NCI-H1417 (cell line): ENCODE results near the gene CNTLN.
"Not testable (repeated sequence)": the region's sequence is repeated elsewhere in the genome, so short reads cannot be mapped to it uniquely, and the experiment has no call there.

Experiments used
- DNase-seq, 3 experiments: peaks; one replicate each; lab custom pipeline; 2025; lab: John Stamatoyannopoulos, UW

The CNTLN gene

DNA sequence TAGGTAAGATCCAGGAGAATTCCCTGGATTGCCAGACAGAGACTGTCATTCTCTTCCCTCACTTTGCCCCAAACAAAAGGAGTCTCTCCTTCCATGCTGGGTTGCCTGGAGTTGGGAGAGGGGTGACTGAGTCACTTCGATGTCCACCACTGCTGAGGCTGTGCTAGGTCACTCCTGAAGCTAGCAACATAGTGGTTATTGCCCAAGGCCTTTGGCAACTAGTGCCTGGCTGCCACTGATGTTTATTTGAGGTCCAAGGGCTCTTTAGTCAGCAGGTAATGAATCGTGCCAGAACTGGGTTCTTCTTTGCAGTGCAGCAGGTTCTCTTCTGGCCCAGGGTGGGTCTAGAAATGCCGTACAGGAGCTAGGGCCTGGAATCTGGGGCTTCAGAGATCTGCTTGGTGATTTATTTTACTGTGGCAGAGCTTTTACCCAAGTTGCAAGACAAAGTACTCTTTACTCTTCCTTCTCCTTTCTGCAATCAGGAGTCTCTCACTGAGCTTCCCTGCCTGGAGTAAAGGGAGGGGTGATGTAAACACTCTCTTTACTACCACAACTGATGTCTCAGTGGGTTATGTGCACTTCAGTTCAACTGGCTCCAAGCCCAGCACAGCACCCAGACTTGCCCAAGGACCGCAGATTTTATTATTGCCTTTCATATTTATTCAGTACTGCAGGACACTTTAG, 288.3 kb downstream of the CNTLN start:
- no peak for DNase-seq

DNA sequence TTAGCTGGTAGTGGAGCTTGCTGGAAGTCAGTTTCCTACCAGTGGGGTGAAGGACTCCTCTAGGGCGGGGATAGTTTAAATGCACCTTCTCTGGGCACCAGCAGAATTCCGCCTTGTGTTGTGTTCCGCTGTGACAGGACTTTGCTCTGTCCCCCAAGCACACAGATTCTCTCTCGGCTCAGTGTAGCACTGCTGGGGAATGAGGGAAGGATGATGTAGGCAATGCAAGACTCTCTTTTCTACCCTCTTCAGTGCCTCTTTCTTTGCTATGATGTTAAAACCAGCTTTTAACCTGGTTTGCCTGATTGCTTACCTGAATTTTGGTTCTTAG, 288.8 kb downstream of the CNTLN start:
- DNase-seq: no peak

DNA sequence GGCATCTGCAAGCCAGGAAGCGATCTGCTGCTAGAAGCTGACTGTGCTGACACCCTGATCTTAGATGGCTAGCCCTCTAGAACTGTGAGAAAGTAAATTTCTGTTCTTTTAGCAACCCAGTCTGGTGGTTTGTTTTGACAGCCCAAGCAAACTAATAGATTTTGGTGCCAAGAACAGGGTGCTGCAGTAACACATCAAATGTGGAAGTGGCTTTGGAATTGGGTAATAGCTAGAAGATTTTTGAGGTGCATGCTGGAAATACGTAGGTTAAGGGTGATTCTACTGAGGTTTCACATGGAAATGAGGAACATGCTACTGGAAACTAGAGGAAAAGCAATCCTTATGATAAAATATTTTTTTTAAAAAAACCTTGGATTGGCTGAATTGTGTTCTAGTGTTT, 290.5 kb downstream of the CNTLN start:
- no peak for DNase-seq

DNA sequence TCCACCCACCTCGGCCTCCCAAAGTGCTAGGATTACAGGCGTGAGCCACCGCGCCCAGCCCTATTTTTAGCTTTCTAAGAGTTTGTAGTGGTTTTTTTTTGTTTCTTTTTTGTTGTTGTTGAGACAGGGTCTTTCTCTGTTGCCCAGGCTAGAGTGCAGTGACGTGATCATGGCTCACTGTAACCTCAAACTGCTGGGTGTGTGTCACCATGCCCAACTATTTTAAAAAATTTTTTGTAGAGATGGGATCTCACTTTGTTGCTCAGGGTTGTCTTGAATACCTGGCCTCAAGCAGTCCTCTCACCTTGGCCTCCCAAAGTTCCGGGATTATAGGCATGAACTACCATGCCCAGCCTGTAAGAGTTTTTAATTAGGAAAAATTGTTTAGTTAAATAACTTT, 298.7 kb downstream of the CNTLN start:
- no peak for DNase-seq

DNA sequence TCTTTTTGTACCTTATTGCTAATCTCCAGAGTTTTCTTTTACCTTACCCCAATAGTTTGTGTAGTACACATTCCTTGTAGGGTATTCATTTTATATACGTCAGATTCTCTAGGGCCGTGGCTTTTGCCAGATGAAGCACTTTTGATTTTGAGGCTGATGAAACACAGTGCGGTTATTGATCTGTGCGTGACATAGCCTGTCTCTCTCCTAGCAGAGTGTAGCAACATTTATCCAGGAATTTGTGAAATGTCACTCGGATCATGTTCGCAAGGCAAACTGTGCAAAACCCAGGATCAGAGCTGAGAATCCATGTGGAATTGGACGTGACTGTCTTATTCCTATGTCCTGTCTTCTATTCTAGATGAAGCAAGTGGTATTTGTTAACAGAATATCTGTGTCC, 302.0 kb downstream of the CNTLN start:
- no peak for DNase-seq

DNA sequence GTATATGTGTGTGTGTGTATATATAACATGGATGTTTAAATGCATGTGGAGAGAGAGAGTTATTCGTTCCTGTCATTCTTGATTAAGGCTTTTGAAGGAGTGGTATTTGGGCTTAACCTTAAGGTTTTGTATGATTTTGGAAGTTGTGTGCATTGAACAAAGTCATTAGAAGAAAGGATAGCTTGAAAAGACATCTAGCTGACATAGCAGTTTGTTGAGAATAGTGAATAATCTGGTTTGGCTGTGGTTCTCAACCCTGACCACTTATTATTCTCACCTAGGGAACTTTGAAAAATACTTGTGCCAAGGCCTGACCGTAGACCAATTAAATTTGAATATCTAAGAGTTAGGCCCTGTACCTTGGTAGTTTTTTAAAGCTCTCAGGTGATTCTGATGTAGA, 303.0 kb downstream of the CNTLN start:
- no peak for DNase-seq

DNA sequence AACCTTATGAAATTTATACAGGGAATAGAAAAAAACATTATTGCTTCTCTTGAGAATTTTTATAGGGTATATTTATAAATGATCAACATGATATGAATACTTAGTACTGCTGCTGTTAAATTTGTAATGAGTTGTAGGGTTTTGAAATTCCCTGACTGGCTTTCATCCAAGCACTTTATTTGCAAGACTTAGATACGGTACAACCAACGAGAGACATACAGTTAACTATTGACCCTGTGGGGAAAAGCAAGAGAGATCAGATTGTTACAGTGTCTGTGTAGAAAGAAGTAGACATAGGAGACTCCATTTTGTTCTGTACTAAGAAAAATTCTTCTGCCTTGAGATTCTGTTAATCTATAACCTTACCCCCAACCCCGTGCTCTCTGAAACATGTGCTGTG, 310.3 kb downstream of the CNTLN start:
- not testable (repeated sequence) for DNase-seq

DNA sequence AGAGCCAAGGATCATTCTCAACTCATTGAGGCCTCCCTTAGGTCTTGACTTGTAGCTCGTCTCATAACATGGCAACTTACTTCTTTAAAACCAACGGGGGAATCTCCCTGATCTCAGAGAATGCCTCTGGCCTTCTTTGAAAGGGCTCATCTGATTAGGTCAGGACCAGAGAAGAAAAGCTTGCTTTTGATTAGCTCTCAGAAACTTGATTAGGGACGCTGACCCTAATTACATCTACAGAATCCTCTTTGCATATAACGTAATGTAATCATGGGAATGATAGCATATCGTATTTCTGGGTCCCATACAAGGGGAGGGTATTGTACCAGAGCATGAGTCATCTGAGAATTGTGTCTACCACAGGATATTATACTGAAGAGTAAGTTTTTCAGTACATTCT, 318.9 kb downstream of the CNTLN start:
- no peak for DNase-seq

DNA sequence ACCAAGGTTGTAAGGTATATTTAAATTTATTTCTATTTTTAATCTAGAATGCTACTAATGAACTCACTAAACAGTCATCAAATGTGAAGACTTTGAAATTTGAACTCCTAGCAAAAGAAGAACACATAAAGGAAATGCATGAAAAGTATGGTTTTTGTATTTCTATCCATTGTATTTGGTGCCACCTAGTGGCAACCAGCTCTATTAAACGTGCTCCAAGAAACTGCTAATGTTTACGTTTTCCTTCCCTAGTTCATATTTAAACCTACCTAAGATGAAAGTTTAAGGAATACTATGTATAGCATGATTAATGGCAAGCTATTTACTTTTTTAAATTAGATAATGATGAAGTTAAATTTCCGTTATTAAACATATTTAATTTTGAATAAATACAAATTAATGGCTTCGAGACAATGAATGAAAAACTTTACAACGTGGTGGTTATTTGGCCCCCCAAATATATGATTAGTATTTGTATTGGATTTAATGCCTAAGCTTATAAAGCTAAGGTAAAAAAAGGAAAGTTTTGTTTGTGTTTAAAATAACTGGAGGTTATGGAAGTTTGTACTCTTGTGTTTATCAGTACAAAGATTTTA, 328.1 kb downstream of the CNTLN start:
- DNase-seq: peak; percentile 11 to 70 (median 57)

DNA sequence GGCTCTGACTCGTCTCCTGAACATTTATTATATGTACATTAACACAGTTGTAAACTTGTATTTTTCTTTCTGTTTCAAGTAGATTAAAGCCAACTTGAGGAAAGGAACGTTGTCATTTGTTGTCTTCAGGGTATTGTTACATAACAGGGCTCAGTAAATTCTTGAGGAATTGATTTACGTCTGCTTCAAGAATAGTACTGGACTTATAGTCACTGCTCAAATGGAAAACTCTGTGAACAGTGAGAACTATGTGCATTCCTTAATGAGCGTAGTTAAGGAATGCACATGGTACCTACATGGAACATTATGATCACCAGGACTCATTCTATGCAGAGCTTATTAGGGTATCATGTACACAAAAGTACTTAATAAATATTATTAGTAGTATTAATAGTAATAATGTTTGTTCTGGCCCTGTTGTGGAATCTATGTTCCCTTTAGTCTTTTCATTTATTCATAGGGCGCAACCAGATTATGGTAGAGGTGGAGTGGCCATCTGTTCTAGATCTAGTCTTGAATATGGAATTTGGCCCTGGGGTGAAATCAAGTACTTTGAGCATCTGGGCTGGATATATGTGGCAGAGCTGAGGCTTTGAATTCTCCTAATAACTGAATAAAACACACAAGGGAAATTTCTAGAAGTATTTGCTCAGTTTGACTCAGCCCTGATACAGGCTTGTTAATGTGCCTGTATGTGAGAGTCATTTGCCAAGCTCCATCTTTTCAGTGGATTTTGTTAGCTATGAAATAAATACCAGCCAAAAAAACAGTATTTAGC, 335.4 kb downstream of the CNTLN start:
- no peak for DNase-seq

DNA sequence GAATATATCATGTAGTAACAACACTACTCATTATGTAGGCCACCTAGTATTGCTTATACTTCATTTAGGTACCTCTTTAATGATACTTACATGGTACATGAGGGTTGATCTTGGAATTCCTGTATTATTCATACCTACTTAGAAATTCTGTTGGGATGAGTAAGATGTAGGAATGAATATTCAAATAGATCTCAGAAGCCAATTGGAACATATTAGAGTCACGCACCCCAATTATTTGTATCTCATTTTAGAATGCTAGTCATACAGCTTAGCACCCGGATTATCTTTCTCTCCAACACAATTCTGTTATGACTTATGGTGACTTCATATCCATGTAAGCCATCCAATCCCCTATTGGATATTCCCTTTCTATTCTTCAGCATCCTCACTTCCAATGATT, 337.3 kb downstream of the CNTLN start:
- DNase-seq: no peak

DNA sequence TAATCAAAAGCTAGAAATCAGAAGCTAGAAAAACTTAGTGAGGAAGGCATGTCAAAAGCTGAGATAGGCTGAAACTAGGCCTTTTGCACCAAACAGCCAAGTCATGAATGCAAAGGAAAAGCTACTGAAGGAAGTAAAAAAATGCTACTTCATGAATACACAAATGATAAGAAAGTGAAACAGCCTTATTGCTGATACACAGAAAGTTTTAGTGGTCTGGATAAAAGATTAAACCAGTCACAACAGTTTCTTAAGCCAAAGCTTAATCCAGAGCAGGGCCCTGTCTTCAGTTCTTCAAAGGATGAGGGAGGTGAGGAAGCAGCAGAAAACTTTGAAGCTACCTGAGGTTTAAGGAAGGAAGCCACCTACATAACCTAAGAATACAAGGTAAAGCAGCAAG, 341.6 kb downstream of the CNTLN start:
- DNase-seq: no peak

DNA sequence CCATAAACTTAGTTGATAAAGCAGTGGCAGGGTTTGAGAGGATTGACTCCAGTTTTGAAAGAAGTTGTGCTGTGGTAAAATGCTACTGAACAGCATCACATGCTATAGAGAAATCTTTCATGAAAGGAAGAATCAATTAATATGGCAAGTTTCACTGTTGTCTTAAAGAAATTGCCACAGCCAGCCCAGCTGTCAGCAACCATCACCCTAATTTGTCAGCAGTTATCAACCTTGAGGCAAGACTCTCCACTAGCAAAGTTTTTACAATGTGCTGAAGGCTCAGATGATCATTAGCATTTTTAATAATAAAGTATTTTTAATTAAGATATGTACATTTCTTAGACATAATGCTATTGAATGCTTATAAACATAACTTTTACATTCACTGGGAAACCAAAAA, 343.0 kb downstream of the CNTLN start:
- DNase-seq: no peak

DNA sequence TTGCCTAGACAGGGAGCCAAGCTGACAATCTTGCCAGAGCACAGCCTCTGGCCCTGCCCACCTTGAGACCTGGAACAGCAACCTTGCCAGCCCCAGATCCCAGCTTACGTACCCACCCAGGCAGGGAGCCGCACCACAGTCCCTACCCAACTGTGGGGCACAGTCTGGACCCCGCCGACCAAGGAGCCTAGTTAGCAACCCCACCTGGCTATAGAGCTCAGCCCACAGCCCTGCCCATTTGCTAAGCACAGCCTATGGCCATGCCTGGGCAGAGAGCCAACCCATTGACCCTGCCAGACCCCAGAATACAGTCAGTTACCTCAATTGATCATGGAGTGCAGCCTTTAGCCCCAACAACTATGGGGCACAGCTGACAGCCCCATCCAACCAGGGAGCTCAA, 346.1 kb downstream of the CNTLN start:
- no peak for DNase-seq

DNA sequence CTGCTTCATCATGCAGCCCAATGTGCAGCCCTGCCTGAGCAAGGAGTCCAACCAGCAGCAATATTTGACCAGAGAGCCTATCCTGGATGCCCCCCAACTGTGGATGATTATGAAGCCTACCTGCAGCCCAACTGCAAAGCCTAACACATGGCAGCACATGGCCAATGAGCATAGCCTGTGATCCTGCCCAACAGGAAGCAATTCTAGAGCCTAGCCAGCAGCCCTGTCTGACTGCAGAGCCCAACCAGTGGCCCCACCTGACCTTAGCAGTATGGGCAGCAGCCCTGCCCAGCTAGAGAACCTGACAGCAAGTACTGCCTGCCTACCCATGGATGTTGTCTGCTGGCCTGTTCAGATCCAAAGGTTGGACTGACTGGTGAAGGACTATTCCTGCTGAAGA, 346.7 kb downstream of the CNTLN start:
- DNase-seq: no peak

DNA sequence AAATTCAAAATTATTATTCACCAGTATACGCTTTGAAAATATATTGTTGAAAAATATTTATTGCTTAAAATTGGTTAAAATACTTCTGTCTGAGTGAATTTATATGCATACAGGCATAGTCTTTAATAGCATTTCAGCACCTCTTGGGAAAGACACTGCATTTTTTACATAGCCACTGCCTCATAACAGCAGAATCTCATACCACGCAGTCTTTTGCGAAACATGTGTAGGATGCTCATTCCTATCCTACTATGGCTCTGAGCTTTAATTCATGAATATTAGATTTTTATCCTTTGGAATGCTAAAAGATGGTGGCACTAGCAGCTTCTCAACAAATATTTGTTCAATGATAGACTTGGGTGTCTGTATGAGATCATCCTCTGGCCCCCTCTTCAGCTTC, 350.1 kb downstream of the CNTLN start:
- no peak for DNase-seq

DNA sequence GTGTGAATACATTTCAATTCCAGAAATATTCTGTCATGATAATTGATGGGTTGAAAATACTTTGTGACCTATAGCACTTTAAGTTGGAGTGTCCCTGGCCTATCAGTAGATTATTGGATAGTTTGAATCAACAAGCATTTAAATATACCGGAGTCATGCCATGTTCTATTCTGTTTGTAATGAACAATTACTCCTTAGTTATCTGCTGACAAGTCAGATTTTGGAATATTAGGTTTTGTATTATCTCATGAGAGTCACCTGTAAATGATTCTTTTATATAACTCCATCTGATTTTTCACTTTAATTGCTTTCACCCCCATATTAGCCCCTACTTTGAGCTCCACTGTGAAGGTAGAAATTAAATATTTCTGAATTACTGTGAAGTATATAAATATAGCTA, 351.6 kb downstream of the CNTLN start:
- DNase-seq: no peak

DNA sequence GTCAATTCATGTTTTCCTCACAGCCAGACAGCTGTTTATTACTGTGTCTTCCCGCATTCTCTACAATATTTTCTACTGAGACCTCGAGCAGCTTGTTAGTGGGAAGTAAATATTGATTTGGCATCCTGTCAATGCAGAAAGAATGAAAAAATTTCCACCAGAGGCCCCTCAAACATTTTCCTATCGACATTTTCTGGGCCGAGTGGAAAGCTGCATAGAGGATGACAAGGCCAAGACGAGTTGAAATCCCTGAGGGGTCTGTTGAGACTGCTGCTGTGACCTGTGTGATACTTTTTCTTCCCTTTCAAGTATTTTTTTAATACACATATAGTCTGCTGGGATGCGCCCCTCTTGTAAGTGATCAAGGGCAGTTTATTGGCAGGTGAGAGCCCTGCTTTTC, 352.6 kb downstream of the CNTLN start:
- peak in 1 of 3 experiments; percentile 20 for DNase-seq

DNA sequence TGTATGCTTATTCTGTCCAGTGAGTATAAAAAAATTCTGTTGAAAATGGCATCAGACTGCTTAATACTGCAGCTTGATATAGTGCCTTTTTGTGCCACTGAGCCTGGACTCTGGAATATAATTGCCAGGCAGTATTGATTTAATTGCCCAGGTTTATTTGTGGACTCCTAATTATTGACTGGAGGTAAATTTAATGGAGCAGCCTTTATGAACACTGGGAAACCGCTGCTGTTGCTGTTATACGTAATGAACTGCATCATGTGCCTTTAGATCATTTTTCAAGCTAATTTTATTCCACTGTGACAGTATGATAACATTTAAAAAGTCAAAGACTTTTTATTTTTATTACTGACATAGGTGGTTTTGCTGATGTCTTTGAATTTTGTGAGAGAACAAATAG, 353.8 kb downstream of the CNTLN start:
- peak in 2 of 3 experiments; percentile 27 to 81 for DNase-seq

DNA sequence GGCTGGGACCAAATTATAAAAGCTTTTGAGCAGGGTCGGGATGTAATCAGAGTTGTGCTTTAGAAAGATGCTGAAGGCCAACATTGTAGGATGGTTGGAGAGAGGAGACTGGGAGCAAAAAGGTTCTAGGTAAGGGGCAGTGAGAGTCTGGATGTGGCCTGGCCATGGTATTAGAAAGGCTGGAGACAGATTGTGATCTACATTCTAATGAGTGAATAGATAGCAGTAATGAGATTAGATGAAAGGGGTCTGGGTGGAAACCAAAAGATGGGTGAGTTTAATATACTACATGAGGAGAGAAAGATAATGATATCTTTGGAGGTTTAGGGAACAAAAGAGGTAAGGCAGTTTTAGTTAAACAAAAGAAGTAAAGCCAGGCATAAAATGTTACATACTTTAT, 355.3 kb downstream of the CNTLN start:
- no peak for DNase-seq

DNA sequence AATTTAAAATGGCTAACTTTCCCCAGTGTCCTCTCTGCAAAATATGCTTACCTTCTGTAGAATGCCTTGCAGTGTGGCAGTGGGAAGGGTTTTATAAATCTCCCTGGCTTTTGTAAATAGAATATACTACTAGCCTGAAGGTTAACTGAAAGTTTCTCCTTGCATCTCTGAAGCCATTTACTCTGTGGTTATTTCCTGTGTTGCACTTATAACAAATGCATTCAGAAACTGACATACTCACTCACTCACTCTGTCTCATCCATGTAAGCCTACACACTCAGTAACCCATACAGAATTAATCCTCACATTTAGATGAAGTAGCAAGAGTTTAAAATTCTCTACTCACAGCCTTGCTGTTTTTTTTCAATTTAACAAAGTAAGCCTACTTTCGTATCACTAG, 356.9 kb downstream of the CNTLN start:
- no peak for DNase-seq

DNA sequence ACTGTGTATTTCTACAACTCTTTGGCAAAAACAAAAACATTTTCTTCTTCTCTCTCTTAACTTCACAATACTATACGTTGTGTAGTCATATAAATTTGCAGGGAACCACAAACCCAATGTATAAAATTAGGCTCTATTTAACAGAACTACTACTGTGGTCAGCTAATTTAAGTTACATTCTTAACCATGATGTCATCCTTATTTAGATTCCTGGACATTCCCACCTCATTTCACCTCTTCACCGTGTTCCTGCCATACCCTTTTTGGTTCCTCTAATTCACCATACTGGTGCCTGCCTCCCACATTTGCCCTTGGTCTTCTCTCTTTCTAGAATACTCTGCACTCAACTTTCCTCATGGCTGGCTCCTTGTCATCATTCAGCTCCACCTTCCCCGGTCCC, 368.4 kb downstream of the CNTLN start:
- no peak for DNase-seq

DNA sequence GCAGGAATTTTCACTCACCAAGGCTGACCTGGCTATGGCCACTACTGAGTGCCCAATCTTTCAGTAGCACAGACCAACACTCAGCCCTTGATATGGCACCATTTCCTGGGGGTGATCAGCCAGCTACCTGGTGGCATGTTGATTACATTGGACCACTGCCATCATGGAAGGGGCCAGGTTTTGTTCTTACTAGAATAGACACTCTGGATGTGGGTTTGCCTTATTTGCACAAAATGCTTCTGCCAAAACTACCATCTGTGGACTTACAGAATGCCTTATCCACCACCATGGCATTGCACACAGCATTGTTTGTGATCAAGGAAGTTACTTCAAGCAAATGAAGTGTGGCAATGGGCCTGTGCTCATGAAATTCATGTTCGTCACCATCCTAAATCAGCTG, 374.3 kb downstream of the CNTLN start:
- no peak for DNase-seq

DNA sequence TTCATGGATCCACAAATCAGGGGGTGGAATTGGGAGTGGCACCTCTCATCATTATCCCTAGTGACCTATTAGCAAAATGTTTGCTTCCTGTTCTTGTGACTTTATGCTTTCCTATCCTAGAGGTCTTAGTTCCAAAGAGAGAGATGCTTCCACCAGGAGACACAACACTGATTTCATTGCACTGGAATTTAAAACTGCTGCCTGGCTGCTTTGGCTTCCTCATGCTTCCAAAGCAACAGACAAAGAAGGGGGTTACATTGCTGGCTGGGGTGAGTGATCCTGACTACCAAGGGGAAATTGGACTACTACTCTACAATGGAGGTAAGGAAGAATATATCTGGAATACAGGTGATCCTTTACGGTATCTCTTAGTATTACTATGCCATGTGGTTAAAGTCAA, 374.9 kb downstream of the CNTLN start:
- DNase-seq: no peak
